ENCODE results near the gene CCNL2. TPM values are rescaled to one million over a fixed set of nuclear protein-coding genes. Genes with fewer than 3 reads are reported as not detected.

CCNL2 gene
- total RNA-seq, 2 experiments from 2014 or later, result 104 TPM

GRCh38 chr1:1380860-1381259 lies 18.3 kb downstream of the CCNL2 start:
- CTCF ChIA-PET, result interaction anchor here (0.7 kb wide), 1 partner anchor 16 kb away, joined by 4 read pairs; no protein-coding TSS in a partner anchor
- Mint-ChIP-seq H3K9me3 (no peaks in the 10 kb centered on the region), H3K27ac (no peak overlapping the region), H3K36me3 (ENCODE audit: low read depth) (peaks cover 2% of the 10 kb centered on the region), H3K4me3 (no peak overlapping the region), H3K4me1 (peaks cover 6% of the 10 kb centered on the region), H3K27me3 (no peaks in the 10 kb centered on the region)
- POLR2A ChIA-PET, result interaction anchor here (1.8 kb wide), 1 partner anchor 18 kb away, joined by 9 read pairs; the partner anchor contains the start of gene CCNL2
- no peak for DNase-seq

DNA sequence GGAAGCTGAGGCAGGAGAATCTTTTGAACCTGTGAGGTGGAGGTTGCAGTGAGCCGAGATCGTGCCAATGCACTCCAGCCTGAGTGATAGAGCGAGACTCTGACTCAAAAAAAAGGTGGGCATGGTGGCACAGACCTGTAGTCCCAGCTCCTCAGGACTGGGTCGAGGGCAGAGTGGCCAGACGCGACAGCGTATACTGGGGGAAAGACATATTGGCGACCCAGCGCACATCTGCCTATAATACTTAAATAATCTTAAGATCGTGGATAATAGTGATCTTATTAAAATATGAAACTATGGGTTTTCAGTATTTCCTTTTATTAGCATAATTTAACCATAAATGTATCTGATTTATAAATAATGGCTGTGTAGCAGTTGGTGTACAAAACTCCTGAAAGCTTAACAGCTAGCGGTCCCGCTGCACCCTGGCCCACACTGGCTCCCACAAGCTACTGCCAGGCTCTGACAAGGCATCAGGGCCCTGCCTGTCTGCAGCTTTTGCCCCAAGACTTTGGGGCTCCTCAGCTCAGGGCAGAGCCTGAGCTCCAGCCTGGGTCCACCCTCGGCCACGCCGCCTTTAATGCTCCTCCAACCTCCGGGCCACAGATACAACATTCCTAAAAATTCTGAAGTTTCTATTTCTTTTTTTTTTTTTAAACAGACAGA lies 21.5 kb downstream of the CCNL2 start:
- no peaks in the 10 kb centered on the region for H3K27me3 Mint-ChIP-seq
- ChIA-PET CTCF (interaction anchor here (0.7 kb wide), 1 partner anchor 30 kb away, joined by 4 read pairs; no protein-coding TSS in a partner anchor), POLR2A (interaction anchor here (0.9 to 1.7 kb wide), 3 partner anchors 12 to 24 kb away, joined by 3 to 4 read pairs (median 3); no protein-coding TSS in a partner anchor)
- peaks cover 11% of the 10 kb centered on the region for H3K36me3 Mint-ChIP-seq (ENCODE audit: low read depth)
- H3K4me3 Mint-ChIP-seq, result no peak overlapping the region
- no peaks in the 10 kb centered on the region for H3K9me3 Mint-ChIP-seq
- H3K4me1 Mint-ChIP-seq, result peaks cover 27% of the 10 kb centered on the region
- no peak overlapping the region for H3K27ac Mint-ChIP-seq
- DNase-seq, result no peak

DNA sequence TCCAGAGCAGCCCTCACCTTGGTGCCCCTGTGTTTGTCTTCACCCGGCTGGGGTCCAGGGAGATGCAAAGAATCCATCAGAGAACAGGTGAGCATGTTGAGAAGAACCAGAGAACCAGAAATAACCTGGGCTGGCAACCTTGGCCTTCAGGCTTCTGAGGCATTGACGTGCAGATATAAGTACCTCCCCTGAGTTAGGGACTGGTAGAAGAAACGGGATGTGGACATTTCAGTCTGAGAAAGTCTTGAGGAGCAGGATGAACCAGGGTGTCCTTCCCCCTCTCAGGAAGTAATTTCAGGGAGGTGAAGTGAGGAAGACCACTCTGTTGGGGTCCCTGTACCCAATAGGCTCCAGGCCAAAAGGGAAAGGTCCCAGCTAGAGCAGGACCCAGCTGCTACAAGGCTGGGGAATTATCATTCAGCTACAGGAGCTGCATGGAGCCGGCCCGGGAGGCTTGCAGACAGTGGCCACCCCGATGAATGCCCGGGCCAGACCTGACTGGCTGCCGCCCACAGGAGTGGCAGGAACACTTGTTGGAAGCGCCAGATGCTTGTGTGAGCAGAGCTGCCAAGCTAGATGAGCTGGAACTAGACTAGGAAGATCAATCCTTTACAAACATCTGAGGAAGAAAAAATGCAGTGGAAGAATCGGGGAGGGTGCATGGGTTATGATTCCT lies 22.4 kb downstream of the CCNL2 start:
- no peaks in the 10 kb centered on the region for H3K9me3 Mint-ChIP-seq
- ChIA-PET POLR2A (interaction anchor here (0.8 to 3.7 kb wide), 7 partner anchors 9 to 134 kb away, joined by 3 to 51 read pairs (median 5); partner anchors contain the start of genes CCNL2 and MRPL20), CTCF (interaction anchor here (1.5 kb wide), 1 partner anchor 128 kb away, joined by 8 read pairs; no protein-coding TSS in a partner anchor)
- peak overlapping the region; percentile 90 for H3K4me3 Mint-ChIP-seq
- DNase-seq, result no peak
- H3K36me3 Mint-ChIP-seq (ENCODE audit: low read depth), result peaks cover 11% of the 10 kb centered on the region
- no peaks in the 10 kb centered on the region for H3K27me3 Mint-ChIP-seq
- peak overlapping the region; percentile 95 for H3K27ac Mint-ChIP-seq
- H3K4me1 Mint-ChIP-seq, result peaks cover 35% of the 10 kb centered on the region

GRCh38 chr1:1374929-1375662 lies 24.0 kb downstream of the CCNL2 start, which contains the start of gene AURKAIP1:
Gene AURKAIP1 (minus strand): TSS chr1:1375207. CDS start chr1:1374756, 451 bp downstream.
- Mint-ChIP-seq H3K4me3 (peak within 1 kb of the TSS; percentile 90), H3K27ac (peak within 1 kb of the TSS; percentile 95), H3K9me3 (no peaks in the 10 kb centered on the region), H3K27me3 (no peaks in the 10 kb centered on the region), H3K4me1 (peaks cover 49% of the 10 kb centered on the region), H3K36me3 (ENCODE audit: low read depth) (peaks cover 11% of the 10 kb centered on the region)
- DNase-seq, result peak; percentile 98
- ChIA-PET POLR2A (interaction anchor here (0.6 to 3.7 kb wide), 24 partner anchors 11 to 416 kb away, joined by 3 to 51 read pairs (median 4); partner anchors contain the start of genes ACAP3, CCNL2, ISG15 and MIB2), CTCF (interaction anchor here (0.8 to 1.5 kb wide), 7 partner anchors 13 to 253 kb away, joined by 3 to 8 read pairs (median 6); partner anchors contain the start of gene CCNL2)

DNA sequence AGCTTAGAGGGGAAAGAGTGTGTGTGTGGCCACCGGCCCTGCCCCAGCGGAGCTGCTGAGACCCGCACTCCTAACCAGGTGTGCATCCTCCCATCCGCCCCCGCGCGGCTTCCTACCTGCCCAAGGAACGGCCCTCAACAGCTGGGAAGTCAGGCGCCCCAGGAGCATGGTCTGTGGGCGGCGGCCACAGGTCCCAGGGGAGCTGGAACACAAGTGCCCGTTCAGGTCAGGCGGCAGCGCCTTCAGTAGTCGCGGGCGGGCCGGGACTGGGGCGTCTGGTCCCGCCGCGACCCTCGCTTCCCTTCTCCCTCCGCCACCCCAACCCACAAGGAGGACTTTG lies 24.6 kb downstream of the CCNL2 start:
- Mint-ChIP-seq H3K27me3 (no peaks in the 10 kb centered on the region), H3K4me1 (peaks cover 50% of the 10 kb centered on the region), H3K36me3 (ENCODE audit: low read depth) (peaks cover 11% of the 10 kb centered on the region), H3K4me3 (peak overlapping the region; percentile 90), H3K27ac (peak overlapping the region; percentile 71), H3K9me3 (no peaks in the 10 kb centered on the region)
- DNase-seq, result no peak
- CTCF ChIA-PET, result interaction anchor here (1.1 to 1.2 kb wide), 4 partner anchors 24 to 252 kb away, joined by 3 to 8 read pairs (median 5); partner anchors contain the start of gene CCNL2
- POLR2A ChIA-PET, result interaction anchor here (0.8 to 3.7 kb wide), 19 partner anchors 11 to 415 kb away, joined by 3 to 51 read pairs (median 5); partner anchors contain the start of genes ACAP3, CCNL2, ISG15 and MIB2

GRCh38 chr1:1373815-1374588 lies 25.1 kb downstream of the CCNL2 start:
- Mint-ChIP-seq H3K27me3 (no peaks in the 10 kb centered on the region), H3K27ac (peak overlapping the region; percentile 71), H3K36me3 (ENCODE audit: low read depth) (peaks cover 11% of the 10 kb centered on the region), H3K9me3 (no peaks in the 10 kb centered on the region), H3K4me1 (peaks cover 50% of the 10 kb centered on the region), H3K4me3 (peak overlapping the region; percentile 90)
- ChIA-PET CTCF (interaction anchor here (1.0 to 1.1 kb wide), 2 partner anchors 24 to 26 kb away, joined by 3 to 4 read pairs; no protein-coding TSS in a partner anchor), POLR2A (interaction anchor here (1.0 to 3.7 kb wide), 10 partner anchors 23 to 415 kb away, joined by 3 to 51 read pairs (median 5); partner anchors contain the start of genes ACAP3, CCNL2, MRPL20 and NOC2L)
- DNase-seq, result no peak

DNA sequence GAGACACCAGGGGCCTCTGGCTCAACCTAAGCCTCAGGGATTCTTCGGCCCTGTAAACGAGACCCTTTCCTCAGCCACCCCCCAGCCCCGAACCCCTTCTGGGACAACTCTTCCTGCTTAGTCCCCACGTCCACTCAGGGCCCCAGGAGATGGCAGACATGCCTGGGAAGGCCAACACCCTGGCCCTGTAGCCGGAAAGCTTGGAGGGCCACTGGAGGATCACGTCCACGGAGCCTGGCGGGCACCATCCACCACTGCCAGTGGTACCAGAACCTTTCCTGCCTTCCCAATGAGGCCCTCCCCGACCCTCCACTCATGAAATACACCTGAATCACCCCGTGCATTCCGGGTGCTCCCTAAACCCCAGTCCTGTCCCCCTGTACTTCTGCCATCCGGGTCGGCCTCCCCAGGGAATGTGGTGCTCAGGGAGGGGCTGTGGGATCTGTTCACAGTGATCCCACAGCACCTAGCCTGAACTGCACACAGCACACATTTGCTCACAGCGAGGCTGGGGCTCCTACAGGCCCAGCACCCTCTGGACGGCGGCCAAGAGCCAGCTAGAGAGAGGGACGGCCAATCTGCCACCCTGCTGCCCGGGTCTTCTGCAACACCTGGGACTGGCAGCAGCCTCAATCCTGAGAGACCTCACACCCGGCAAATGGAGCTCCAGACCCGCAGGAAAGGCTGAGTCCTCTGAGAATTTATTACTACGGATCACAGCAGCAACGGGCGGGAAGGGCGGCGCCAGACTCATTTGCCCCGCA lies 25.9 kb downstream of the CCNL2 start:
- ChIA-PET CTCF (interaction anchor here (1.0 to 2.8 kb wide), 8 partner anchors 13 to 314 kb away, joined by 3 to 28 read pairs (median 4); partner anchors contain the start of gene DVL1), POLR2A (interaction anchor here (1.2 to 3.7 kb wide), 6 partner anchors 20 to 68 kb away, joined by 5 to 51 read pairs (median 6); partner anchors contain the start of genes ACAP3 and CCNL2)
- Mint-ChIP-seq H3K4me1 (peaks cover 50% of the 10 kb centered on the region), H3K4me3 (peak overlapping the region; percentile 90), H3K9me3 (no peaks in the 10 kb centered on the region), H3K36me3 (ENCODE audit: low read depth) (peaks cover 11% of the 10 kb centered on the region), H3K27me3 (no peaks in the 10 kb centered on the region), H3K27ac (peak overlapping the region; percentile 68)
- DNase-seq, result no peak

DNA sequence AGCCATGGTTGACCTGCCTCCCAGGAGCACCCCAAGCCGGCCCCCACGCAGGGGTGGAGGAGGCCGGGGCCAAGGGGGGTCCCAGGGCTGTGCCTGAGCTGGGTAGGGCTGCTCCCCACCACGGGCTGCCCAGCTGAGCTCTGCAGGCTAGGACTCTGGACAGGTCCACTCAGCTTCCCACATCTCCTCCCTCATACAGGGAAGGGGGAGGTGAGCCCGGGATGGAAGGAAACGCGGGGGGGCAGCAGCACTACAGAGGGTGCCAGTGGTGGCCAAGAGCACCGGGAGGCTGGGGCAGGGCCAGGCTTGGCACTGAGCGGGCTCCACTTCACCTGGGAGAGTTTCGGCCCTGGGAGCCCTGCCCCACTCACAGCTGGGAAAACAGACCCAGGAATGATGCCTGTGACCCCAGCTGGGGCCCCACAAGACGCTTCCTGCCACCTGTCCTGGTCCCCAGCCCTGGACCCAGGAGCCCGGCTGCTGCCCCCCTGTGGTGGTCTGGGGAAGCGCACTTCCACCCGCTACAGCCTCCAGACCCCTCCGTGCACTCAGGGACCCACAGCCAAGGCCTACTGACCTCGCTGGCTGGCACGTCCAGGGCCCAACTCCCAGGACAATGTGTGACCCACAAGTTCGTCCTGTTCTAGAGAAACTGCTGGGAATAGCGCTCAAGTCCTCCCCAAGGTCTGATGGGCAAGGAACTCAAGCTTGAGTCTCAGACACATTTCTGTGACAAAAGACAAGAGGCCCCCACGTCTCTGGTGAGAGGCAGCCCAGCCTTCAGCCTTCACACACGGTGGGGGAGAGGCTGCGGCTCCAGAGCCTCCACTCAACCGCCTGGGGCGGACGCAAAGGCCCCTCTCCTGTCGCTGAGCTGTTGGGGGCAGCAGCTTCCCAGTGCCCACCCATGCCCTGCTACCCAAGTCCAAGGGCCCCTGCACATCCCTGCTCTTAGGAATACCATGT lies 27.1 kb downstream of the CCNL2 start:
- Mint-ChIP-seq H3K4me3 (peak overlapping the region; percentile 52), H3K9me3 (no peaks in the 10 kb centered on the region), H3K4me1 (peaks cover 50% of the 10 kb centered on the region), H3K36me3 (ENCODE audit: low read depth) (peaks cover 11% of the 10 kb centered on the region), H3K27me3 (no peaks in the 10 kb centered on the region), H3K27ac (peak overlapping the region; percentile 58)
- ChIA-PET CTCF (interaction anchor here (0.6 to 2.8 kb wide), 17 partner anchors 13 to 339 kb away, joined by 3 to 28 read pairs (median 4); partner anchors contain the start of genes CCNL2 and DVL1), POLR2A (interaction anchor here (0.9 to 2.3 kb wide), 11 partner anchors 13 to 624 kb away, joined by 3 to 14 read pairs (median 5); partner anchors contain the start of genes CCNL2, MRPL20 and MXRA8)
- peak; percentile 83 for DNase-seq

DNA sequence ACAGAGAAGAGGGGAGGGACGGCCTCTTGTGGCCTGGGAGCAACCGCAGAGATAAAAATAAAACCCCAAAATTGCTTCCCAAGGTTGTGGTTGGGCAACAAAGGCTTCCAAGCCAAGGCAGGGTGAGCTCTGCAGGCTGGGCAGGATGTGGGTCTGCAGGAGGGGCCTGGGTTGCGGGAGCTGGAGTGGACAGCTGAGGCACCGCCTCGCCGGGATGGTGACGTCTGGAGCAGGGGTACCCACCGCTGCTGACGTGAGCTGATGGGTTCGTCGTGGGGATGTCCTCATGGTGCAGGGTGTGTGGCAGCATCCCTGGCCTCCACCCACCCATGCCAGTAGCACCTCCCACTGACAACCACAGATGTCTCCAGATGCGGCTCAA lies 27.8 kb downstream of the CCNL2 start:
- Mint-ChIP-seq H3K27me3 (no peaks in the 10 kb centered on the region), H3K4me3 (peak overlapping the region; percentile 27), H3K27ac (peak overlapping the region; percentile 58), H3K36me3 (ENCODE audit: low read depth) (peaks cover 11% of the 10 kb centered on the region), H3K4me1 (peaks cover 48% of the 10 kb centered on the region), H3K9me3 (no peaks in the 10 kb centered on the region)
- ChIA-PET CTCF (interaction anchor here (0.6 to 2.8 kb wide), 14 partner anchors 12 to 338 kb away, joined by 3 to 28 read pairs (median 4); partner anchors contain the start of genes CCNL2 and DVL1), POLR2A (interaction anchor here (0.7 to 2.3 kb wide), 10 partner anchors 12 to 625 kb away, joined by 3 to 14 read pairs (median 5); partner anchors contain the start of genes CCNL2, MRPL20 and MXRA8)
- DNase-seq, result peak; percentile 83

GRCh38 chr1:1370771-1371300 lies 28.3 kb downstream of the CCNL2 start:
- H3K9me3 Mint-ChIP-seq, result no peaks in the 10 kb centered on the region
- H3K4me3 Mint-ChIP-seq, result no peak overlapping the region
- H3K36me3 Mint-ChIP-seq (ENCODE audit: low read depth), result peaks cover 11% of the 10 kb centered on the region
- ChIA-PET POLR2A (interaction anchor here (0.7 to 2.3 kb wide), 5 partner anchors 12 to 55 kb away, joined by 3 to 14 read pairs (median 9); partner anchors contain the start of genes CCNL2 and MXRA8), CTCF (interaction anchor here (1.3 to 2.8 kb wide), 6 partner anchors 18 to 338 kb away, joined by 3 to 28 read pairs (median 11); partner anchors contain the start of genes CCNL2 and DVL1)
- H3K4me1 Mint-ChIP-seq, result peaks cover 44% of the 10 kb centered on the region
- DNase-seq, result no peak
- no peak overlapping the region for H3K27ac Mint-ChIP-seq
- no peaks in the 10 kb centered on the region for H3K27me3 Mint-ChIP-seq
